Astrocyte of the cerebellum (primary cell): Measurements from ENCODE around the gene CHRNA9.

Source experiments
- DNase-seq: peaks from one replicate; pipeline ENCODE4 v3.0.0-alpha.2; 2011; ENCODE audit warnings: low read depth
- H3K4me3 ChIP-seq: 2 replicates; pipeline ENCODE4 v1.5.1; 2011; ENCODE audit warnings: mild to moderate bottlenecking, low read depth, low read length, moderate library complexity
- in situ Hi-C: cut with HindIII; loops from 2 replicates; pipeline ENCODE4 v1.10.0; 2017; ENCODE audit warnings: low sequenced_read_pairs
- TF ChIP-seq, protein P1 (sequence below): IDR thresholded peaks from 2 replicates; pipeline ENCODE4 v1.5.1; 2012; ENCODE audit warnings: low read length, low read depth, moderate library complexity, mild to moderate bottlenecking; ENCODE audit errors: missing control alignments

The CHRNA9 gene

DNA sequence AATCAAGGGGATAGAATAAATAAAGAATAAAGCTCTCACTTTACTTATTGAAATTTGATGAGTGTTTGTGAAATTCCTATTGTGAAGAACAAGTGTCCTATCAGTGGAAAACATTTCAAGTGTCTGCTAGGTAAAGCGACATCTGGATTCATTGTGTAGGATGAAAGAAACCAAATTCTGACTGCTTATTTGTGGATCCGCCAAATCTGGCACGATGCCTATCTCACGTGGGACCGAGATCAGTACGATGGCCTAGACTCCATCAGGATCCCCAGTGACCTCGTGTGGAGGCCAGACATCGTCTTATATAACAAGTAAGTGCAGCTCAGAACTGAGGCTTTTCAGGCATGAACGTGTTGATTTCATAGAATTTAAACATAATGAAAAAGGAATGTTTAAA, 1.9 kb downstream of the CHRNA9 start:
- TF ChIP-seq, protein P1, sequence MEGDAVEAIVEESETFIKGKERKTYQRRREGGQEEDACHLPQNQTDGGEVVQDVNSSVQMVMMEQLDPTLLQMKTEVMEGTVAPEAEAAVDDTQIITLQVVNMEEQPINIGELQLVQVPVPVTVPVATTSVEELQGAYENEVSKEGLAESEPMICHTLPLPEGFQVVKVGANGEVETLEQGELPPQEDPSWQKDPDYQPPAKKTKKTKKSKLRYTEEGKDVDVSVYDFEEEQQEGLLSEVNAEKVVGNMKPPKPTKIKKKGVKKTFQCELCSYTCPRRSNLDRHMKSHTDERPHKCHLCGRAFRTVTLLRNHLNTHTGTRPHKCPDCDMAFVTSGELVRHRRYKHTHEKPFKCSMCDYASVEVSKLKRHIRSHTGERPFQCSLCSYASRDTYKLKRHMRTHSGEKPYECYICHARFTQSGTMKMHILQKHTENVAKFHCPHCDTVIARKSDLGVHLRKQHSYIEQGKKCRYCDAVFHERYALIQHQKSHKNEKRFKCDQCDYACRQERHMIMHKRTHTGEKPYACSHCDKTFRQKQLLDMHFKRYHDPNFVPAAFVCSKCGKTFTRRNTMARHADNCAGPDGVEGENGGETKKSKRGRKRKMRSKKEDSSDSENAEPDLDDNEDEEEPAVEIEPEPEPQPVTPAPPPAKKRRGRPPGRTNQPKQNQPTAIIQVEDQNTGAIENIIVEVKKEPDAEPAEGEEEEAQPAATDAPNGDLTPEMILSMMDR: no peak
- H3K4me3 ChIP-seq: no peak overlapping the region
- in situ Hi-C loops: no loop called here

DNA sequence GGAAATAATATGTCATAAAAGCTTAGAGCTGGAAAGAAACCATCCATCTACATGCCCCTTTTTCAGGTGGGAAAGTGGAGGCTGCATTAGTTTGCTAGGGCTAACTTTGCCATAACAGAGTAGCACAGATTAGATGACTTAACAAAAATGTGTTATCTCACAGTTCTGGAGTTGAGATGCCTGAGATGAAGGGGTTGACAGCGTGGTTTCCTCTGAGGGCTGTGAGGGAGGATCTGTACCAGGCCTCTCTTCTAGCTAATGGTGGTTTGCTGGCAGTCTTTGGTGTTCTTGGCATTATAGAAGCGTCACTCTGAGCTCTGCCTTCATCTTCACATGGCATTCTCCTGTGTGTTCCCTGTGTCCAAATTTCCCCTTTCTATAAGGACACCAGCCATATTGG, 2.4 kb downstream of the CHRNA9 start:
- TF ChIP-seq, protein P1: no peak
- no peak overlapping the region for H3K4me3 ChIP-seq
- no peak for DNase-seq
- in situ Hi-C loops: no loop called here

More for the DNA sequence above, 1.9 kb downstream of the CHRNA9 start:
- no peak for DNase-seq

DNA sequence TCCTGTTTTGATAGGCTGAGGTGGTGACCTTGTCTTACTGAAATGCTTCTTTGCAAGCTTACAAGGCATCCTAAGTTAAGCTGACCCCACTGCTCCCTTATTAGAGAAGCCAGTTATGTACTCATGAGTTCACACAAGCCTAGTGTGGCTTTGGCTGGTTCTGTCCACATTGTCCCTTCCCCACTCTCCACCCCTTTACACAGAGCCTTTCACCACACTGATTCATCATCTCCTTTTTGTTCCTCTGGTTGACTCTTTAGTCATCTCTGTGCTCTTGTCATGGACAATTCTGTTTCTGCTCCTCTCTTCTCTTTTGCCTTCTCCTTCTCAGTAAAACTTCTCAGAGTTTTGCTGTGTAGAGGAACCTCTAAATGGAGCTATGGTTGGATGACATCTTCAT, 4.9 kb downstream of the CHRNA9 start:
- DNase-seq: no peak

DNA sequence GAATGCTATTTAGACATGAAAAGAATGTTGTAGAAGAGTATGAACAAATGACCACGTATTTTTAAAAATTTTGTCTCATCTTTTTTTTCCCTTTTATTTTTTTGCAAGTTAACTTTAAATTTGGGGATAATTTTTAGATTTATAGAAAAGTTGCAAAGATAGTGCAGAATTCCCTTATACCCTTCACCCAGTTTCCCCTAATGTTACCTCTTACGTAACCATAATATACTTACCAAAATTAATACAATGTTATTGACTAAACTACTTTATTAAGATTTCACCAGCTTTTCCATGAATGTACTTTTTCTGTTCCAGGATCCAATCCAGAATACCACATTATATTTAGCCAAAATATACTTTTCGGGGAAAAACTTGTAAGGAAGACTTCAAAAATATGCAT, 12.3 kb downstream of the CHRNA9 start:
- in situ Hi-C loops: no loop called here
- DNase-seq: no peak
- TF ChIP-seq, protein P1: no peak

More for the DNA sequence above, 4.9 kb downstream of the CHRNA9 start:
- no peak overlapping the region for H3K4me3 ChIP-seq
- in situ Hi-C loops: no loop called here
- TF ChIP-seq, protein P1: no peak

DNA sequence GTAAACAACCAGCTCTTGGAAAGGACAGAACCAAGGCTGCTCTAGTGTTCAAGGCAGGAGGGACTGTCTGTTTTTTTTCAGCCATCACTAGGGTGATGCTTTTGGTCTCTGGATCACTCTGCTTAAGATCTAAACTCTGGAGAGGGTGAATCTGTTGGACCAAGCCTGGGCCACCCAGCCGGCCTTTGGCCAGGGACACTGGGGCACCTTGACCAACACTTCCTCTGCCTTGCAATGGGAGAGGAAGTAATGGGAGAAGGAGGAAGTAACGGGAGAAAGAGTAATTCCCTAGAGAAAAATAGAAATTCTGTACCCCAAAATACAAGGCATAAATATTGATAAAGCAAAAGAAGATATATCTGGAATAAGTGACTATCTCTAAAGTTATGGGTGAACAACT, 12.9 kb downstream of the CHRNA9 start:
- no peak for DNase-seq
- TF ChIP-seq, protein P1: no peak
- no peak overlapping the region for H3K4me3 ChIP-seq
- in situ Hi-C loops: no loop called here

More for the DNA sequence above, 12.3 kb downstream of the CHRNA9 start:
- no peak overlapping the region for H3K4me3 ChIP-seq

DNA sequence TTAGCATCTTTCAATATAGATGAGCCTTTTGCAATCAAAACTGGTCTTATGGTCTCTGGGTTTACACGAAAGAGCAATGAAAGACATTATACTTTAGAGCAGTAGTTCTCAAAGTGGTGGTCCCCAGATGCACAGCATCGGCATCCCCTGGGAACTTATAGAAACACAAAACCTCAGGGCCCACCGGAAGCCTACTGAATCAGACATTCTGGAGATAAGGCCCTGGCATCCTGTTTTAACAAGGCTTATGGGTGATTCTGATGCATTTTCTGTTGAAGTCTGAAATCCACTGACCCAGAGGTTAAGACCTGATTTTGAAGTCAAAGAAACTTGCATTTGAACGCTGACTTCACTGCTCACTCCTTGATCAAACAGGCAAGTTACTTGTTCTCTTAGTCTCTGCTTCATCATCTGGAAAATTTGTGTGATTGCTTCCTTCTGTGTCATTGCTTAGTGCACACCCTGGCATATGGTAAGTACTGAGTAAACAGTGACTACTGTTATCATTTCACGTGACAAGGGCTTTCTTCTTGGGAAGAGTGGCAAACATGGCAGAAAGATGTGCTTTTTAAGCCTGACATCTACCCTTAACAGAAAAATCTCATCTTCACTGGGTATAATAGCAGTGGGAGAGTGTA, 14.5 kb downstream of the CHRNA9 start:
- in situ Hi-C loops: no loop called here
- TF ChIP-seq, protein P1: no peak
- H3K4me3 ChIP-seq: no peak overlapping the region
- no peak for DNase-seq
